Natural killer cell (primary cell): Measurements from ENCODE around the gene WDR7. TPM values are rescaled to one million over a fixed set of nuclear protein-coding genes. Genes with fewer than 3 reads are reported as not detected.

Source experiments
- ATAC-seq, 3 donors: fragments of 150-1000 bp in 2 of 3; fragments of 200-7000 bp in 1 of 3; cut with Tn5 transposase; 1 replicate in 1 of 3; 2 replicates in 2 of 3; pipeline ENCODE4 v1.10.0; 2021; ENCODE audit warnings: mild to moderate bottlenecking in 2 of 3, moderate library complexity in 2 of 3
- DNase-seq, 2 donors: peaks; one replicate each; pipeline versions ENCODE4 v3.0.0 to v3.0.0-alpha.2; 2013 to 2021; ENCODE audit warnings: mixed read lengths in 1 of 2
- H3K27ac ChIP-seq: one replicate; pipeline ENCODE4 v1.5.1; 2013; ENCODE audit warnings: mild to moderate bottlenecking, low read length
- H3K27me3 ChIP-seq: one replicate; pipeline ENCODE4 v1.6.1; 2013; ENCODE audit warnings: low read length; ENCODE audit not compliant: control insufficient read depth, insufficient read depth
- H3K36me3 ChIP-seq: one replicate; pipeline ENCODE4 v1.6.1; 2013; ENCODE audit warnings: low read length; ENCODE audit not compliant: control insufficient read depth, insufficient read depth
- H3K4me1 ChIP-seq: one replicate; pipeline ENCODE4 v1.6.1; 2013; ENCODE audit warnings: low read length; ENCODE audit not compliant: control insufficient read depth, insufficient read depth
- H3K4me3 ChIP-seq: one replicate; pipeline ENCODE4 v1.5.1; 2013; ENCODE audit warnings: low read length
- H3K9me3 ChIP-seq: one replicate; pipeline ENCODE4 v1.6.1; 2013; ENCODE audit warnings: low read length; ENCODE audit not compliant: control insufficient read depth, insufficient read depth
- H3K27ac Mint-ChIP-seq, 2 donors: one replicate each; pipeline ENCODE4 v1.8.0; 2022; ENCODE audit warnings: mild to moderate bottlenecking in 2 of 2, mixed read lengths in 2 of 2, moderate library complexity in 1 of 2
- H3K27me3 Mint-ChIP-seq, 2 donors: one replicate each; pipeline ENCODE4 v1.8.0; 2022; ENCODE audit warnings: low read depth in 2 of 2, mixed read lengths in 2 of 2
- H3K36me3 Mint-ChIP-seq: one replicate; pipeline ENCODE4 v1.8.0; 2022; ENCODE audit warnings: mixed read lengths
- H3K4me1 Mint-ChIP-seq, 2 donors: one replicate each; pipeline ENCODE4 v1.8.0; 2022; ENCODE audit warnings: mixed read lengths in 2 of 2
- H3K4me3 Mint-ChIP-seq: one replicate; pipeline ENCODE4 v1.8.0; 2022; ENCODE audit warnings: mild to moderate bottlenecking, moderate library complexity, mixed read lengths
- H3K9me3 Mint-ChIP-seq, 2 donors: one replicate each; pipeline ENCODE4 v1.8.0; 2022; ENCODE audit warnings: mixed read lengths in 2 of 2
- CTCF ChIP-seq: fragments of 200-600 bp; IDR thresholded peaks from one replicate; pipeline ENCODE4 v1.8.0; 2022; ENCODE audit warnings: antibody characterized with exemption
- WGBS: methylation state at CpG from one replicate; pipeline ENCODE4 v1.1.7; 2013; ENCODE audit warnings: missing lambda C conversion rate; ENCODE audit not compliant: insufficient coverage; 5-methylcytosine and 5-hydroxymethylcytosine counted together
- intact Hi-C: fragments of 100-400 bp; cut with micrococcal nuclease; formaldehyde crosslinking; loops from one replicate; pipeline ENCODE4 v1.14.2; 2022
- total RNA-seq, 4 donors: library from RNA; stranded (reverse); fragments of 120-200 nt in 1 of 4; gene quantifications; one replicate each; pipeline versions ENCODE4 v1.2.3 to v1.2.4, GENCODE V29; 2013 to 2022

Gene WDR7
- total RNA-seq, 3 donors from 2014 or later (not counting 1 experiment from before 2014, with no cell fraction given) = 71.1 to 103 (median 77.3) TPM

- Mint-ChIP-seq H3K27ac (no peak overlapping the region), H3K4me3 (no peak overlapping the region), H3K4me1 (peaks cover 0 to 5% of the 10 kb centered on the region in 2 donors), H3K27me3 (no peaks in the 10 kb centered on the region), H3K9me3 (no peaks in the 10 kb centered on the region), H3K36me3 (no peaks in the 10 kb centered on the region)
- TF ChIP-seq CTCF = no peak
- Histone ChIP-seq H3K27ac (no peak overlapping the region), H3K9me3 (no peaks in the 10 kb centered on the region), H3K36me3 (peaks cover 12% of the 10 kb centered on the region), H3K4me3 (no peak overlapping the region), H3K4me1 (no peaks in the 10 kb centered on the region), H3K27me3 (no peaks in the 10 kb centered on the region)
- ATAC-seq = no peak
- no peak for DNase-seq
- WGBS = 100% methylated on average over 3 of the region's 3 CpGs
- intact Hi-C loops = no loop called here
Measured at GRCh38 chr18:56934131-56934530, 283.0 kb downstream of the WDR7 start.

GRCh38 chr18:56934906-56935305 is 283.7 kb downstream of the WDR7 start:
- H3K36me3 Mint-ChIP-seq = no peaks in the 10 kb centered on the region

GRCh38 chr18:56935434-56936040 is 284.4 kb downstream of the WDR7 start:
- TF ChIP-seq CTCF = no peak
- H3K36me3 Mint-ChIP-seq = no peaks in the 10 kb centered on the region
- H3K9me3 Mint-ChIP-seq = no peaks in the 10 kb centered on the region
- H3K36me3 ChIP-seq = peaks cover 18% of the 10 kb centered on the region
- no peak for ATAC-seq
- H3K27ac Mint-ChIP-seq = no peak overlapping the region
- no peaks in the 10 kb centered on the region for H3K4me1 ChIP-seq
- H3K4me3 Mint-ChIP-seq = no peak overlapping the region
- DNase-seq = no peak
- H3K27ac ChIP-seq = no peak overlapping the region
- no peak overlapping the region for H3K4me3 ChIP-seq
- intact Hi-C loops = no loop called here
- H3K27me3 Mint-ChIP-seq = no peaks in the 10 kb centered on the region
- WGBS = 96% methylated on average over 8 of the region's 10 CpGs
- H3K9me3 ChIP-seq = no peaks in the 10 kb centered on the region
- no peaks in the 10 kb centered on the region for H3K27me3 ChIP-seq
- peaks cover 0 to 5% of the 10 kb centered on the region in 2 donors for H3K4me1 Mint-ChIP-seq

More at GRCh38 chr18:56934906-56935305, 283.7 kb downstream of the WDR7 start:
- no peaks in the 10 kb centered on the region for H3K27me3 ChIP-seq
- DNase-seq (no peak), ATAC-seq (no peak)
- H3K36me3 ChIP-seq = peaks cover 15% of the 10 kb centered on the region
- Mint-ChIP-seq H3K4me3 (no peak overlapping the region), H3K27ac (no peak overlapping the region), H3K4me1 (peaks cover 0 to 5% of the 10 kb centered on the region in 2 donors), H3K9me3 (no peaks in the 10 kb centered on the region), H3K27me3 (no peaks in the 10 kb centered on the region)
- no peak overlapping the region for H3K27ac ChIP-seq
- intact Hi-C loops = no loop called here
- H3K4me3 ChIP-seq = no peak overlapping the region
- TF ChIP-seq CTCF = no peak
- H3K9me3 ChIP-seq = no peaks in the 10 kb centered on the region
- no peaks in the 10 kb centered on the region for H3K4me1 ChIP-seq
- no CpG with 5 or more reads among the region's 3 CpGs for WGBS

- no peaks in the 10 kb centered on the region for H3K9me3 Mint-ChIP-seq
- H3K4me1 ChIP-seq = no peaks in the 10 kb centered on the region
- no peak for DNase-seq
- no peak overlapping the region for H3K27ac Mint-ChIP-seq
- peaks cover 19% of the 10 kb centered on the region for H3K36me3 ChIP-seq
- intact Hi-C loops = no loop called here
- no peaks in the 10 kb centered on the region for H3K9me3 ChIP-seq
- peaks cover 0 to 6% of the 10 kb centered on the region in 2 donors for H3K4me1 Mint-ChIP-seq
- WGBS = 82% methylated on average over 1 of the region's 1 CpG
- no peak for TF ChIP-seq CTCF
- no peak overlapping the region for H3K4me3 ChIP-seq
- no peak overlapping the region for H3K4me3 Mint-ChIP-seq
- no peak for ATAC-seq
- H3K36me3 Mint-ChIP-seq = no peaks in the 10 kb centered on the region
- no peak overlapping the region for H3K27ac ChIP-seq
- H3K27me3 ChIP-seq = no peaks in the 10 kb centered on the region
- no peaks in the 10 kb centered on the region for H3K27me3 Mint-ChIP-seq
Measured at GRCh38 chr18:56936457-56936856, 285.3 kb downstream of the WDR7 start.
